Activated T-helper 1 cell treated with anti-CD3 and anti-CD28 coated beads, Interleukin-2, amount 50 U/mL, for 16 hours (primary cell): ENCODE results near the gene ZFAND6.
A peak's percentile ranks its signal among the peaks of the same experiment; 100 is the strongest.

Experiments
- DNase-seq, 2 donors: peaks; one replicate each; pipeline ENCODE4 v3.0.0-alpha.2; 2020; ENCODE audit warnings: low read depth in 1 of 2, low spot score in 1 of 2

Gene ZFAND6

DNA sequence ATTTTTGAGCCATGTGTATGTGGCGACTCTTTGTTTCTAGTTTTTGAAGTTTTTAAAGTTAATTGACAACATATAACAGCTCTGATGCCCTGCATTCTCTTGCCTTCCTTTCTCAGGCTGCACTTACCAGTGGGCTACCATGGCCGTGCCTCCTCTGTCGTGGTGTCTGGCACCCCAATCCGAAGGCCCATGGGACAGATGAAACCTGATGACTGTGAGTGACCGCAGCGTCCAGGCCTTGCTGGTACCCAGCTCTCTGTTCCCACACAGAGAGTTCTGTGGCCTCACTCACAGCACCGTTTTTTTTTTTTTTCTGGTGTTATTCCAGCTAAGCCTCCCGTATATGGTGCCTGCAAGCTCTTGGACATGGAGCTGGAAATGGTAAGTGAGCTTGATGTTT, 108.5 kb downstream of the ZFAND6 start:
- DNase-seq = no peak

- no peak for DNase-seq
These were observed 108.9 kb downstream of the ZFAND6 start for GRCh38 chr15:80168421-80168820.

GRCh38 chr15:80169768-80170357, 110.4 kb downstream of the ZFAND6 start:
- DNase-seq = no peak

DNA sequence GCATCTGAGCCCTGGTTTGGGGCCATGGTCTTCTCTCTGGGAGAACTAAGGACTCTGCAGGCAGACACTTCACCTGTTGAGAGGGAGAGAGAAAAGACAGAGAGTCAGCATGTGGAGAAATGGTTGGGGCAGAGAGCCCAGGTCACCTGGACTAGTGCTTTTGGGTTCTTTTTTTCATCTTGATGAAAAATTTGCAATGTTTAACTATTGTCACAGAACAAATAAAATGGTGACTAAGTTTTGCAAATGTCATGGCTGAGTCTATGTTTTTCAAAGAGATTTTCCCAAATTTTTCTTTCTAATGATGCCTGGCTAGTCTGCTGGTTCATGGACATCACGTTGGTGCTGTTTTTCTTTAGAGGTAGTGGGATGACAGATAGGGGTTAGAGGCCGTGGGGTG, 111.1 kb downstream of the ZFAND6 start:
- no peak for DNase-seq

GRCh38 chr15:80171787-80172186, 112.3 kb downstream of the ZFAND6 start:
- no peak for DNase-seq

GRCh38 chr15:80172401-80172800, 112.9 kb downstream of the ZFAND6 start:
- no peak for DNase-seq

DNA sequence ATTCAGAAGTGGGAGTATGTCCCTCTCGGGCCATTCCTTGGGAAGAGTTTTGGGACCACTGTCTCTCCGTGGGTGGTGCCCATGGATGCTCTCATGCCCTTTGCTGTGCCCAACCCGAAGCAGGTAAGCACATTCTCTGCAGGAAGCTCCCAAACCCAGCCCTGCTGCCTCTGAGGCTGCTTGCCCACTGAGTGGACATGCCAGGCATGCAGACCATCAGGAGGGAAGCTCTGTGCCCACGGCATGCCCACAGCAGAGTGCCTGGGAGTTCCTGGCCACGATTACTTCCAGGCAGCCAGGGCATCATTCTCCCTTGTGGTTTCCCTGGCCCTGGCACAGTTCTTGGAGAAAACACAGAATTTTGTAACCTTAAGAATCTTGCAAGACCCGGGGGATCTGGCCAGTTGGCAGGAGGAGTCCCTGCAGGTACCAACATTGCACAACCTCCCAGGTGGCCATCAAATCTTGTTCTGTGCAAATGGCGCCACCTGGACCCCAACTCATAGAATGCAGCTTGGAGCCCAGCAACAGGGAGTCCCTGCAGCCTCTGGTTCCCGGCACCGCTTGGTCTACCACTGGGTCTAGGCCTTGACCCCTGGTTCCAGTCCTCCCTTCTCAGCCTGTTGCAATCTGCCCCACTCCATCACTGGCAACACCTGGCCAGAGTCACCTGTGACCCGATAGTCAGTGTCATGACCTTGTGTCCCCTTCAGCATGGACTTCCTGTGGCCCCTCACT, 113.7 kb downstream of the ZFAND6 start:
- DNase-seq = peak; percentile 29 to 46

GRCh38 chr15:80174017-80174746, 114.7 kb downstream of the ZFAND6 start:
- DNase-seq = no peak

GRCh38 chr15:80175436-80175835, 116.0 kb downstream of the ZFAND6 start:
- no peak for DNase-seq

GRCh38 chr15:80176443-80176842, 117.0 kb downstream of the ZFAND6 start:
- no peak for DNase-seq

- no peak for DNase-seq
These were observed 117.7 kb downstream of the ZFAND6 start for GRCh38 chr15:80177156-80177555.

- DNase-seq = no peak
These were observed 119.7 kb downstream of the ZFAND6 start for GRCh38 chr15:80179025-80179759.

DNA sequence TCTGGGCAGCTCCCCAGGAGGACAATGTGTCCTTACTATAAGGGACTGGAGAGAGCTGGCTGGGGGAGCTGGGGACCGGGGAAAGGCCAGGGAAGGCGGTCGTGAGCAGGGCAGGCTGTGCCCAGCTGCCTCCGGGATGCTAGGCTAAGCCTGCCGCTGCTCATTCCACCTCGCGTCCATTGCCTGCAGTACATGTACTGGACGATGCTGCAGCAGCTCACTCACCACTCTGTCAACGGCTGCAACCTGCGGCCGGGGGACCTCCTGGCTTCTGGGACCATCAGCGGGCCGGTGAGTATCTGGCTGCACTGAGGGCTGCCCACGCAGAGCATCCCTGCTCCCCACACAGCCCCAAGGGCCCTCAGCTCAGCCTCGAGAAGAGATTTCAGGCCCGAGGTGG, 120.5 kb downstream of the ZFAND6 start:
- DNase-seq = no peak

DNA sequence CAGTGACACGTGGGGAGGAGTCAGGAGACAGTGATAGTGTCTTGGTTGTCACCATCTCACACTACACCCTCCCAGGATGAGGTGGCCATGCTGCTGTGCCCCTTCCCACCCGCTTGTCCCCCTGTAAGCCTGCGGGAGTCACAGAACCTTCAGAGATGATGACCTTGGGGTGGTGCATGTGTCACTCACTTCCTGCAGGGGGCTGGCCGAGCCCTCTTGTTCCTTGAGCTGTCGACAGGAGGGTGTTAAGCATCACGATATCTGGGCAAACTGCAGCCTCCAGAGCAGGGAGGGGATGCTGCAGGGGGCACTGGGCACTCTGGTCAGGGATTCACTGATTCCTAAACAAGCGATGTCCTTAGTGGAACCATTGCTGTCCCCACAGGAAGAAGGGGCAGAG, 121.0 kb downstream of the ZFAND6 start:
- no peak for DNase-seq

DNA sequence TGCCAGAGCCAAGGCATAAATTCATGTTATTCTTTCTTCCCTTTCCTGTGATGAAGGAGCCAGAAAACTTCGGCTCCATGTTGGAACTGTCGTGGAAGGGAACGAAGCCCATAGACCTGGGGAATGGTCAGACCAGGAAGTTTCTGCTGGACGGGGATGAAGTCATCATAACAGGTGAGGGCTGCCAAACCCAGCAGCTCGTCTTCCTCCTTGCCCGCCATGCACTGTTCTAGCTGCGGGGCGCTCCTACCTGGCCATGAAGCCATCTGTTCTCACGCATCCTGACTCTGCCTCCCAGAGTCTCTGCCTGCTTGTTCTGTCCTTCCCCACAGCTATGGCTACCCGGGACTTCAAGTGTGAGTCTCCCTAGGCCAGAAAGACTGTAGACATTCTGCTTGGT, 121.5 kb downstream of the ZFAND6 start:
- no peak for DNase-seq

DNA sequence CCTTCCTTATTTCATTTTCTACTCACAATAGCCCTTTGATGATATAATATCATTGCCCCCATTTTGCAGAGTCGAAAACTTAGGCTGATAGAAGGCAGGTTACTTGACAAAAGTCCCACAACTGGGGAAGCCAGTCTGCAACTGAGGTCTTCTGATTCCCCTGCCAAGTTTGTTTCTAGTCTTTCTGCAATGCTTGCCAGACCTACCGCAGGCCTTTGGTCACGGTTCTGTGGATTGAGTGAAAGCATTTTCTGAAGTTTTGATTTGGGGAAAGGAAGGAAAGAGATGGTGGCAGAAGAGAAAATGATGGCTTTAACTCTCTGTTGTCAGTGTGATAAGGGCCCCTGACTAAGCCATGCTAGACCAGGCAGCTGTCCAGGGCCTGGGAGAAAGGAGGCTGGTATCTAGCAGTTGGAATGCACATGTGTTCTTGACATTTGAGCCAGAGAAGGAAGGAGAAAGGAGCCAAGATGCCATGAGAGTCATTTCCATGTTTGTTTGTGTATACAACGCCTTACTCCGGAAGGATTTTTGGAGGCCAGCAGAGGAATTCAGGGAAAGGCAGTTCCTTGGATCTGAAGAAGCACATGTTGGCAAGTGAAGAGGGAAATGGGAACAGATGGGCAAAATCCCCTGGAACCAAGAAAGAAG, 123.3 kb downstream of the ZFAND6 start:
- no peak for DNase-seq

- no peak for DNase-seq
These were observed 123.8 kb downstream of the ZFAND6 start for GRCh38 chr15:80183306-80183705.

- no peak for DNase-seq
These were observed 124.4 kb downstream of the ZFAND6 start for GRCh38 chr15:80183886-80184285.

DNA sequence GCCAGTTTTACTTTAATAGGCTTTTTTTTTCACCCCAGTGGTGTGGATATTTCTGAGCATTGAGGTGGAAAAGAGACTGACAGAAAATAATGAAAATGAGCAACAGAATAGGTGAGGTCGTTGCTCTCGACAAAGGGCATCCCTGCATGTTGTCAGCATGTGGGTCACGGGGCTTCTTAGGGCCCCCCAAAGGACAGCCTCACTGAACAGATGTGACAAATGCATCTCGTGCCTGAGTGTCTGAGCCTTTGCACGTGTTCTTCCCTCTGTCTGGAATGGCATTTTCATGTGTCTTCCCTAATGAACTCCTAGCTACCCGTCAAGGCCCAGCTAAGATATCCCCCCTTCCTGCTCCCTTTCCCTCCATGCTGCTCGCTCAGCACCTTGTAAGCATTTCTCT, 125.1 kb downstream of the ZFAND6 start:
- DNase-seq = no peak

DNA sequence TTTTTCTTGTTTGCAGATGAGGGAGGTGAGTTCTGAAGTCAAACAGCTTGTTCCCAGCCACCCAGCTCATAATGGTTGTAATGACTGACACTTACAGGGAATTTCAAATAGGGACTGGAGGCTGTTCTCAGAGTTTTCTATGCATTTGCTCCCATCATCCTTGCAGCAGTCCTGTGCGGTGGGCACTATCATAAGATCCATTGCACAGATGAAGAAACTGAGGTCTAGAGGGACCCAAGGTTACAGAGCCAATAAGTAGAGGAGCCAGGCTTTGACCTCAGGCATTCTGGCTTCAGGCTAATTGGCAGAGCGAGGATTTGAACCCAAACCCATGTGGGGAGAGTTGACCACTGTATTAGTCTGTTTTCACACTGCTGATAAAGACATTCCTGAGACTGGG, 125.7 kb downstream of the ZFAND6 start:
- DNase-seq = no peak

DNA sequence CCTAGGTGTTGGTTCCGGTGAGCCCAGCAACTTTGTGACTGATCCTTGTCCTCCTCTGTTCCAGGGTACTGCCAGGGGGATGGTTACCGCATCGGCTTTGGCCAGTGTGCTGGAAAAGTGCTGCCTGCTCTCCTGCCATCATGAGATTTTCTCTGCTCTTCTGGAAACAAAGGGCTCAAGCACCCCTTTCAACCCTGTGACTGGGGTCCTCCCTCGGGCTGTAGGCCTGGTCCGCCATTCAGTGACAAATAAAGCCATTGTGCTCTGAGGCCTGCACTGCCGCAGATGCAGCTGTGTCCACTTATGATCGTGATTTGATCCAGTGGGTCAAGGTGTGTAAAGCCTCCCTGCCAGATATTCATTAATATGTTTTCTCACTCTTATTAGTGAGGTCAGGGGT, 126.6 kb downstream of the ZFAND6 start:
- no peak for DNase-seq
